MCF 10A (cell line): Measurements from ENCODE around the gene ZNF467. TPM values are rescaled to one million over a fixed set of nuclear protein-coding genes. Genes with fewer than 3 reads are reported as not detected.

Experiments used
- BruUV-seq: library from RNA; stranded (reverse); fragments of 400-500 nt; replicated peaks from 2 replicates; lab custom pipeline; 2021; lab: Mats Ljungman, UMichigan
- CTCF ChIA-PET: fragments of 300-600 bp; sonication (Branson Sonifier 250); formaldehyde crosslinking; extraction: SDS; loops from one replicate; lab custom pipeline; 2021; ENCODE audit warnings: antibody characterized with exemption, inconsistent platforms; lab: Yijun Ruan, JAX
- POLR2A ChIA-PET: fragments of 300-600, 350-650 bp; sonication (Branson Sonifier 250); formaldehyde crosslinking; extraction: SDS; loops from one replicate; lab custom pipeline; 2020; ENCODE audit warnings: antibody characterized with exemption, inconsistent platforms; lab: Yijun Ruan, JAX
- DNase-seq: peaks from one replicate; pipeline ENCODE4 v3.0.0-alpha.2; 2018; ENCODE audit not compliant: unreplicated experiment
- H3K27ac Mint-ChIP-seq: one replicate; pipeline ENCODE4 v1.8.0; 2022; ENCODE audit warnings: mild to moderate bottlenecking, low read depth, mixed read lengths; ENCODE audit not compliant: unreplicated experiment
- H3K27me3 Mint-ChIP-seq: one replicate; pipeline ENCODE4 v1.8.0; 2022; ENCODE audit warnings: mixed read lengths; ENCODE audit not compliant: insufficient read depth, unreplicated experiment
- H3K36me3 Mint-ChIP-seq: one replicate; pipeline ENCODE4 v1.8.0; 2022; ENCODE audit warnings: mild to moderate bottlenecking, moderate library complexity, mixed read lengths; ENCODE audit not compliant: insufficient read depth, unreplicated experiment
- H3K4me1 Mint-ChIP-seq: one replicate; pipeline ENCODE4 v1.8.0; 2022; ENCODE audit warnings: mixed read lengths; ENCODE audit not compliant: insufficient read depth, unreplicated experiment
- H3K4me3 Mint-ChIP-seq: one replicate; pipeline ENCODE4 v1.8.0; 2022; ENCODE audit warnings: mild to moderate bottlenecking, moderate library complexity, mixed read lengths; ENCODE audit not compliant: unreplicated experiment
- H3K9me3 Mint-ChIP-seq: one replicate; pipeline ENCODE4 v1.8.0; 2022; ENCODE audit warnings: mixed read lengths; ENCODE audit not compliant: unreplicated experiment
- intact Hi-C: fragments of 100-400 bp; cut with micrococcal nuclease; formaldehyde crosslinking; loops from 2 replicates; pipeline ENCODE4 v1.14.1; 2022
- total RNA-seq: library from RNA; stranded (reverse); gene quantifications from 2 replicates; pipeline ENCODE4 v1.2.3, GENCODE V29; 2022
- TF ChIP-seq, protein P1 (sequence below): fragments of 200-600 bp; IDR thresholded peaks from one replicate; pipeline ENCODE4 v1.8.0; 2022; ENCODE audit warnings: antibody characterized with exemption, mild to moderate bottlenecking; ENCODE audit not compliant: unreplicated experiment

Gene ZNF467
- total RNA-seq, 1 experiment from 2014 or later = 3.7 TPM

DNA sequence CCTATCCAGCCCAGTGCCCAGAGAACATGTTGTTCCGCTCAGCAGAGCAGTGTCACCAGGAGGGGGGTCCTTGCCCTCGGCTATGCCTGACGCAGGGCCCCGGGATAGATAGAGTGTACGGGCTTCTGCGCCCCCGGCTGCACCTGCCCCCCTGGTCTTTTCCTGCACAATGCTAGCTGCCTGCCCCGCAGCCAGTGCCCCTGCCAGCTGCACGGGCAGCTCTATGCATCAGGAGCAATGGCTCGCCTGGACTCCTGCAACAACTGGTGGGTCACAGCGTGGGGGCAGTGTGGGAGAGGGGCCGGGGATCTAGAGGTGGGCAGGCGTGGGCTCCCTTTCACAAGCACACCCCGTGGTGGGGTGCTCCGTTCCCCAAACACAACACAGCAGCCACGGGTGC, 33.3 kb upstream of the ZNF467 start:
- TF ChIP-seq, protein P1, sequence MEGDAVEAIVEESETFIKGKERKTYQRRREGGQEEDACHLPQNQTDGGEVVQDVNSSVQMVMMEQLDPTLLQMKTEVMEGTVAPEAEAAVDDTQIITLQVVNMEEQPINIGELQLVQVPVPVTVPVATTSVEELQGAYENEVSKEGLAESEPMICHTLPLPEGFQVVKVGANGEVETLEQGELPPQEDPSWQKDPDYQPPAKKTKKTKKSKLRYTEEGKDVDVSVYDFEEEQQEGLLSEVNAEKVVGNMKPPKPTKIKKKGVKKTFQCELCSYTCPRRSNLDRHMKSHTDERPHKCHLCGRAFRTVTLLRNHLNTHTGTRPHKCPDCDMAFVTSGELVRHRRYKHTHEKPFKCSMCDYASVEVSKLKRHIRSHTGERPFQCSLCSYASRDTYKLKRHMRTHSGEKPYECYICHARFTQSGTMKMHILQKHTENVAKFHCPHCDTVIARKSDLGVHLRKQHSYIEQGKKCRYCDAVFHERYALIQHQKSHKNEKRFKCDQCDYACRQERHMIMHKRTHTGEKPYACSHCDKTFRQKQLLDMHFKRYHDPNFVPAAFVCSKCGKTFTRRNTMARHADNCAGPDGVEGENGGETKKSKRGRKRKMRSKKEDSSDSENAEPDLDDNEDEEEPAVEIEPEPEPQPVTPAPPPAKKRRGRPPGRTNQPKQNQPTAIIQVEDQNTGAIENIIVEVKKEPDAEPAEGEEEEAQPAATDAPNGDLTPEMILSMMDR = no peak
- no TSS peak for BruUV-seq
- Mint-ChIP-seq H3K9me3 (no peaks in the 10 kb centered on the region), H3K36me3 (no peaks in the 10 kb centered on the region), H3K4me3 (no peak overlapping the region), H3K27me3 (peaks cover 36% of the 10 kb centered on the region), H3K27ac (no peak overlapping the region), H3K4me1 (no peaks in the 10 kb centered on the region)
- intact Hi-C loops = loop anchor here (5.0 kb wide), 1 partner anchor 471 kb away; no protein-coding TSS in a partner anchor
- ChIA-PET CTCF (interaction anchor here (0.6 to 3.1 kb wide), 21 partner anchors 10 to 1240 kb away, joined by 3 to 19 read pairs (median 3); no protein-coding TSS in a partner anchor), POLR2A (no interaction called here)
- DNase-seq = no peak

DNA sequence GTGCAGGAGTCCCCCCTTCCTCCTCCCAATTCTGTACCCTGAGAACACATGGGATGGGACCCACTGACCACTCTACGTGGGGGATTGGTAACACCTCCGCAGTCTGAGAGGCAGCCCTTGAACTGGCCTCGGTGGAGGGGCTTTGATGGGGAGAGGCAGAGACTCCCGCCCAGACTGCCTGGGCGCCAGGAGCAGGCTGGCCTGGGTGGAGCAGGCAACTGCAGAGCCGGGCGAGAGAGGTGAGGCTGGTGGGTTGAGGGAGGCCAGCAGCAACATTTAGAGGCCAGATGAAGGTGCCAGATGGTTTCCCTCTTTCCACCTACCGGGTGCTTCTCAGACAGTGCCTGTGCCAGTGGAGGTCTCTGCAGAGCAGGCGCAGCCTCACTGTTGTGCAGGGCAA, 30.7 kb upstream of the ZNF467 start:
- no TSS peak for BruUV-seq
- TF ChIP-seq, protein P1 = no peak
- DNase-seq = no peak

DNA sequence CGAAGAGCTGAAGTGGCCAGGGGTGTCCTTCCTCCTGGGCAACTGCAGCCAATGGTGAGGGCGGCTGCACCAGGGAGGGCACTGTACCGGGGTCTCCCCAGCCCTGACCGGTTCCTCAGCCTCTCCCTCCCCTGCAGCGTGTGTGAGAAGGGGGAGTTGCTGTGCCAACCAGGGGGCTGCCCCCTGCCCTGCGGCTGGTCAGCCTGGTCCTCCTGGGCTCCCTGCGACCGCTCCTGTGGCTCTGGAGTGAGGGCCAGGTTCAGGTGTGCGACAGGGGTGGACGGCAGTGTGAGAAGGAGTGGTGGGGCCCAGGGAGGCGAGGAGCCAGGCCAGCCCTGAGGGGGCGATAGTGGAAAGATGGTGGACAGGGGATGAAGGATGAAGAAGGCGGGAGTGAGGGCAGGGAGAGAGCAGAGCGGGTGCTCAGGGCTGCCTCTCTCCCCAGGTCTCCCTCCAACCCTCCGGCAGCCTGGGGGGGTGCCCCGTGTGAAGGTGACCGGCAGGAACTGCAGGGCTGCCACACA, 30.2 kb upstream of the ZNF467 start:
- TF ChIP-seq, protein P1 = no peak
- no peaks in the 10 kb centered on the region for H3K9me3 Mint-ChIP-seq
- no peak overlapping the region for H3K27ac Mint-ChIP-seq
- H3K27me3 Mint-ChIP-seq = peaks cover 36% of the 10 kb centered on the region
- no peak for DNase-seq
- no peak overlapping the region for H3K4me3 Mint-ChIP-seq
- H3K36me3 Mint-ChIP-seq = no peaks in the 10 kb centered on the region
- no peaks in the 10 kb centered on the region for H3K4me1 Mint-ChIP-seq
- CTCF ChIA-PET = interaction anchor here (0.6 kb wide), 1 partner anchor 1145 kb away, joined by 3 read pairs; no protein-coding TSS in a partner anchor
- no TSS peak for BruUV-seq
- POLR2A ChIA-PET = no interaction called here
- intact Hi-C loops = no loop called here

More for the DNA sequence above, 30.7 kb upstream of the ZNF467 start:
- CTCF ChIA-PET = no interaction called here
- Mint-ChIP-seq H3K27ac (no peak overlapping the region), H3K27me3 (peaks cover 36% of the 10 kb centered on the region), H3K4me1 (no peaks in the 10 kb centered on the region), H3K36me3 (no peaks in the 10 kb centered on the region), H3K4me3 (no peak overlapping the region), H3K9me3 (no peaks in the 10 kb centered on the region)
- intact Hi-C loops = no loop called here
- POLR2A ChIA-PET = no interaction called here

DNA sequence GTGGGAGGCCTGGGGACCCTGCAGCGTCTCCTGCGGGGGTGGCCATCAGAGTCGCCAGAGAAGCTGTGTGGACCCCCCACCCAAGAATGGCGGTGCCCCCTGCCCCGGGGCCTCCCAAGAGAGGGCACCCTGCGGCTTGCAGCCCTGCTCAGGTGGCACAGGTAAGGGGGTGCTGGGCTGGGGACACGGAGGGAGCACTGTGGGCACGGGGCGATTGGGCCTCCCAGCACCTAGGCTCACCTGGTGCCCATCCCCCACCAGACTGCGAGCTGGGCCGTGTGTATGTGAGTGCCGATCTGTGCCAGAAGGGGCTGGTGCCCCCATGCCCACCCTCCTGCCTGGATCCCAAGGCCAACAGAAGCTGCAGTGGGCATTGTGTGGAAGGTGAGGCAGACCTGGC, 29.6 kb upstream of the ZNF467 start:
- DNase-seq = no peak
- ChIA-PET CTCF (no interaction called here), POLR2A (no interaction called here)
- Mint-ChIP-seq H3K27ac (no peak overlapping the region), H3K9me3 (no peaks in the 10 kb centered on the region), H3K36me3 (no peaks in the 10 kb centered on the region), H3K27me3 (peaks cover 33% of the 10 kb centered on the region), H3K4me1 (no peaks in the 10 kb centered on the region), H3K4me3 (no peak overlapping the region)
- BruUV-seq = no TSS peak
- intact Hi-C loops = no loop called here
- TF ChIP-seq, protein P1 = no peak
